SW 1271 (cell line): ENCODE measurements around the gene ALK.

Experiments used
- DNase-seq, 2 experiments: peaks; one replicate each; lab custom pipeline; 2025; lab: John Stamatoyannopoulos, UW

Gene ALK

DNA sequence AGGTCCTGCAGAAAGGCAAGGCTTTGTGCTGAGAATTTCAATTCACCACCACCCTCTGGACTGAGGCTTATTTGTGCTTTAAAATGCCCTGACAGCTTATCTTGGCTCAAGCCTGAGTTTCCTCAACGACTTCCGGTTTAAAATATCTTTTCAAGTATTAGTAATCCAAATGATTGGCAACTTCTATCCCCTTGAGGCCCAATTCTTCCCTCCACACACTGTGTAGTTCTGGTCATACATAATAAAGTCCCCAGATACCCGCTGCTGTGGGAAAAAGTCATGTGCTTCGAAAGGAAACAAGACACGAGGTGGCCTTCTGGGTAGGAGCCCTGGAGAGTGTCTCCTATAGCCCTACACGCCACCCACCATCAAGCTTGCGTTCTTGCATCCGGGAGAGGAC, 393.4 kb downstream of the ALK start:
- no peak for DNase-seq

DNA sequence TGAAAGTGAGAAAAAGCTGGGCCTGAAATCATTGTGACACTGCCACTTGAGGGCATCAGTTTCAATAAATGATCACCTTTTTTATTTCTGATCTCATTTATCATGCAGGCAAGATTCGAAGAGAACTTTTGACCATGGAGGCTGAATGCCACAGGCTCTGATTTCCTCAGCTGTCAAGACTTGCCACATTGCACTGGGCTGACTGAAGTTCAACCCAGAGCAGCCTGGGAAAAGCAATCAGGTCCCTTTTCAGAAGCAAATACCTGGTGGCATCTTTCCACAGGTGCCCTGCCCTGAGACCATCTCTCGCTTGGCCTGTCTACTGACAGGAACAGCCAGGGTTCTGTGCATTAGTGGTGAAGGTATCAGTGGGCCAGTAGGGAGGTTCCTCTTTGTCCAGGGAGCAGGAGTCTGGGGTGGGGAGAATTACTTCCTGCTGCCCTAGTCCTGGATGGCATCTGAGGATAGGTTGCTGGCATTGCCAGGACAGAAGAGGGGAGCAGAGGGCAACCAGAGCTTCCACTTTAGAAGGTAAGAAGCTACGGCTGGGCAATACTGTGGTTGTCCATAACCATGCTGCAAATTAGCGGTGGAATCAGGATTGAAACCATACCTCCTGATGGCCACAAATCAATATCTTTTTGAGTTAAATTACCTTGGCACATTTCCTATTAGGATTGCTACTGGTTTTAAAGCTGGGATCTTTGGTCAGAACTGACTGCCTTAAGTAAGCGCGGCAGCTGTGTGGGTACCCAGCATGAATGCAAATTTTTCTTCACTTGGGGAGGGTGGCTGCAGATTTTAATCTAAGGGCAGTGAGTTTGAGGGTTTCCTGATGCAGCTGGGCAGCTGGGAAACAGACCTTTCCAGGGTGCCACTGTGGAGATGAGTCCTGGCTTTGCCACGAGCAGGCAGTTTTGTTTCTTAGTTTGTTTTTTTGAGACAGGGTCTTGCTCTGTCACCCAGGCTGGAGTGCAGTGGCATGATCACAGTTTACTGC, 394.5 kb downstream of the ALK start:
- DNase-seq, result no peak

DNA sequence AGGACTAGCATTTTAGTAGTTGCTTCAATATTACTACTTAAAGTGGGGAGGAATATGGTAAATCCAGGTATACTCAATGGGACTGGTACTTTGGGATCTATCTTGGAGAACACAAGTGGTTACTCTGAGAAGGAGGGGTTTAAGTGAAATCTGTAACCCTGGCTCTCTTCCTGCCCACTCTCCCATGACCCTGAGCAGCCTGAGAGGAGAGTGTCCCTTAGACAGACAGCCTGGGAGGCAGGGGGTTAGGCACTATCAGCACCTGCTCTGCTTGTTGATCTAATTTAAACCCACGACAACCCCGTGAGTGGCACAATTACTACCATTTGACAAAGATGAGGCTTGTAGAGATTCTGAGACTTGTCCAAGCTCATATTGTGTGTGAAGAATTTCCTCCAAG, 395.5 kb downstream of the ALK start:
- no peak for DNase-seq

DNA sequence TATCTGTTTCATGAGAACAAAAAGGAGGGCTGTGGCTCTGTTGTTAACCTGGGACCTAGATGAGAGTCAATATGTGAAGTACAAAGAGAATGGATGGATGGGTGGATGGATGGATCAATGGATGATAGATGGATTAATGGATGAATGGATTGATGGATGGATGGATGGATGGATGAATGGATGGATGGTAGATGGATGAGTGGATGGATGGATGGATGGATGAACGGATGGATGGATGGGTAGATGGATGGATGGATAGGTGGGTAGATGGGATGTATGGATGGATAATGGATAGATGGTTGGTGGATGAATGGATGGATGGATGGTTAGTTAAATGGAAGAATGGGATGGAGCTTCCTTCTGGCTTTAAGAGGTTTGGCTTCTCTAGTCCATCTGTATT, 396.7 kb downstream of the ALK start:
- DNase-seq, result no peak

DNA sequence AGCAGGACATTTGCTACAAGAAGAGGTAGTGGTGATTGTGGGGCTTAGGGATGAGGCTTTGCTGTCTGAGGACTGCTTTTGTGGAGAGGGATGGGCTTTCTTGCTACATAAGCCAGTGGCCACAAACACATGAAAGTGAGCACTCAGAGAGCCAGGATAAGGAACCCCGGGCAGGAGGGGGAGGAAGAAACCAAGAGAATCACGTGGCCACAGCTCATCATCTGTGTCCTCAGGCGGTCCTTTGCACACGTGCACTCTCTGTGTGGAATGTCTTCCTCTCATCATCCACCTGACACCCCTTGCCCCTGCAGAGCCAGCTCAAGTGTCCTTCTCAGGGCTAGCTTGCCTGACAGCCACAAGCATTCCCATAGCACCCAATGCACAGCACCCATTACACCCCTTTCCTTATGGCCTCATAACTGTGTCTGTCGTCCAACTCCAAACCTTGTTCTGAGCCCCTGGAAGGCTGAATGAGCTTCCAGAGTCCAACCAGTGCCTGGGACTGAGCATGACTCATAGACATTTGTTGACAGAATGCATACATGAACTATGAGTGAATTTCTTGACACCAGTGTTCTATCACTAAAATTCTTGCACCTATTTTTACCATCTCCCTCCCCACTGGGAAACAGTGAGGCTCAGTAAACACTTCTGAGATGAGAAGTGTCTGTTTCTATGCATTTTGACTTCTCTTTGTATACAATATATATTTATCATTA, 398.3 kb downstream of the ALK start:
- no peak for DNase-seq

DNA sequence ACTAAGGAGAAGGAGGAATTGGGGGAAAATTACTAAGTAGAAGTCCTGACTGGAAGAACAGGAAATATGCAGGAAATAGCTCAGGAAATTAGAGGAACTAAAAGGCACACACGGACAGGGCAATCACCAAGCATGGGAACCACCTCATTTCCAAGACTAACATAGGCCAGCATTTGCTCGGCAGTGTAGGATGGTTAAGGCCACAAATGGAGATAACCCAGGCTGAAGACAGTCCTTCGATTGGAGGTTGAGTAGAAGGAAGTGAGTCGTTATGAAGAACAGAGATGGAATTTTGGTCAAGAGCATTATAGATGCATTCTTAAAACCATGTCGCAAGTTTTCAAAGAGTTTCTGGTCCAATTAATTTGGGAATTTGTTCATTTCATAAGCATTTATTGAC, 401.4 kb downstream of the ALK start:
- DNase-seq, result no peak

DNA sequence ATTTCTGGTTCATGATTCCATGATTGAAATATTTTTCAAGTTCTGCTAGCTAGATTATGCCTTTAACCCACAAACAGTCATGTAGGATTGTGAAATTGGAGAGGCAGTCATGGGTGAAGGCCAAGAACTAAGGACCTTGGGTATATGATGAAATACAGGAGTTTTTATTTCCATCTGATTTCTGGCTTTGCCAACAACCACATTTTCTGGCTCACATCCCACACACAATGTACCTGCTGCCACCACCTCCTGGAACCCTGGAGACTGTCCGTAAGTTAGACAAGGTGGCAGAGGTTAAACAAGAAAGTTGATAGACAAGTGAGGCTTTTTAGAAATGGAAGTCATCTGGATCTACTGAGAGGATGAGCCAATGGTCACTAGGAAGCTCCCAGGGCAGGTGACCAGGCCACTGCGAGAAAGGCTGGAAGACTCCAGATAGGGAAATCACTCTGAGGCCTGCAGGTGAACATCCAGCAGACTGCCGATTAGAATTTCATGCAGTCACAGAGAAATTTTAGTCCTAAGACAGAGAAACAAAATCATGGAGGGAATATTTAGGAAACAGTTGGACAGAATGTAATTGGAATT, 402.0 kb downstream of the ALK start:
- DNase-seq, result no peak

DNA sequence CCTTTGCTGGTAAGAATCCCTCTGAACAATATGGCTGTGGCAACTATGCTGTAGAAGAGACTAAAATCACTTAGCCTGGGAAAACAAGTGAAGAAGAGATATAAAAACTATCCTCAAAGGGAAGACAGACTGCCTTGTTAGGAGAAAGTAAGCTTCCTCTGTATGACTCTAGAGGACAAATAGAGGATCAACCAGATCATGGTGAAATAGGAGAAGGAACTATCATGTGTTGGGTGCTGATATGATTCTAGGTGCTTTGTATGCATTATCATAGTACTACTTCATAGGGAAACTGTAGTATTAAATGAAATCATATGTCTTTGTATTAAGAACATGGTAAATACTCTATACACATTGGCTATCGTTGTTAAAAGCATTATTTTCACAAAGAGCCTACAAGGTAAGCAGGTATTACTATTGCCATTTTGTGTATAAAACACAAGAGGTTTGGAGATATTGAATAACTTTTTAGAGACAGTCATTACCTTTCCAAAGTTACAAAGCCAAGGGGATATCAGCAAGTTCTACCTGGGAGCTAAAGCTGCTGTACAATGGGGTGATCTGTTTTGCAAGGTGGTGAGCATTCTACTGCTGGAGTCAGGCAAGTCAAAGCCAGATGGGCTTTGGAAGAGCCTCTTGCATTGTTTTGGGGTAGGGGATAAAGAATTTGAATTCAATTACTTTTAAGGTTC, 402.6 kb downstream of the ALK start:
- DNase-seq, result no peak

DNA sequence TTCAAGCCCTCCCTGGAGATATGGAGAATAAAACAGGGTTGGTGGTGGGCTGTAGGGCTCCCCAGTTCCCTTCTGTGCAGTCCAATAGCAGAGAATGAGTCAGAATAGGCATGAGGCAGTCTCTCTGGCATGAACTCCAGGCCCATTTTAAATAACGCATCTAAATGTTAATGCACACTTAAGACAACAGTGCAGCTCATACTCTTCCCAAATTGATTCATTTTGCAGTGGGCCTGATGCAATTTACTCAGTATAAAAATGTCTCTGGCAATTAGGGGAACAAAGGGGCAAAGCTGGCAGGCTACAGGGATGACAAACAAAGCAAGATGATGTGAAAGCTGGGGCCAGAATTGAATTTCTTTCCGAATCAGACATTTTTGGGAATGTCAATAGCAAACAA, 403.4 kb downstream of the ALK start:
- DNase-seq, result no peak

DNA sequence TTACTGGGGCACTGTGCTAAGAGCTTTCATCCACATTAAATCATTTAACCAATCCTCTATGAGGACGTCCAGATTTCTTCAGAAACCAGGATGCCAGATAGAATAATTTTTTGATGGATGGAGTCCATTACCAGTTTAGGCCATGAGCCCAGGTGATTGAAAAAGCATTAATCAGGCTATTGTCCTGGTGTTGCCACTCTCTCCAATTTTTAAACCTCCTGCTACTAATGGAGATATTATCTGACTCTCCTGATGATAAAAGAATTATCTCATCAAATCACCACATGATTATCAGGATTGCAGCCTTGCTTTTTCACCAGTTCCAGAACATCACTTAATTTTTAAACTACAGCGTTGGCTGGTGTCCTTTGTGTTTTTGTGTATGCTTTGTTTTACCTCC, 404.0 kb downstream of the ALK start:
- no peak for DNase-seq

DNA sequence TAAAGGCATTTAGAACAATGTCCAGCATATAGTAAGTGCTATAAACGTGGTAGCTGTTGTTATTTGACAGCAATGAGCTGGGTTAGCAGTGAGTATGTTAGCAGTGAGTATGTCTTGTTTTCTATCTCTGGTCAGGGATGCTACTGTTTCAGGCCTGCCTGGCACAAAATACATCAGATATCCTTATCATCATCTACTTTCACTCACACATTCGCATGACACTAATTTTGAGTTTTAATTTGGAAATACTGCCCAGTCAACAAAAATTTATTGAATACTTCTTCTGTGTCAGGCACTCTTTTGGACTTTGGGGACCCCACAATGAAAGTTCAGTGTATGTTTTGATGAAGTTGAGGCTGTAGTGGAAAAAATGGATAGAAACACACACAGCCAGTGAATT, 404.6 kb downstream of the ALK start:
- no peak for DNase-seq

DNA sequence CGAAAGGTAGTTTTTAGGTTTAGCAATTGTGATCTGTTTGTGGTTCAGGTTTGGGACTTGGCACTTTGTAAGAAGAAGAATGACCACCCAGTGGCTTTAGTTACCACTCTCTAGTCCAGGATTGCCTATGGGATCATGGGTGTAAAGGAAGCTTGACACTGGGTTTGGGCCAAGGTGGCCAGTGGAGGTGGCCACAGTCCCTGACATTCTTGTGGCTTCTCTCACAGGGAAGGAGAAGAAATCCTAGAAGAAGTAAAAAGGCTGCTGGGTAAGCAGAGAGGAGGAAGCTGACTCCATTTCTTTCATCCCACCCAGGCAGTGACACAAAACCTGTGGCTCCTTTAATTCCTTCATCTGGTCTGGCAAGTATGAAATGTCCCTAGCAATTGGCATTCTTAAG, 411.5 kb downstream of the ALK start:
- DNase-seq, result no peak

DNA sequence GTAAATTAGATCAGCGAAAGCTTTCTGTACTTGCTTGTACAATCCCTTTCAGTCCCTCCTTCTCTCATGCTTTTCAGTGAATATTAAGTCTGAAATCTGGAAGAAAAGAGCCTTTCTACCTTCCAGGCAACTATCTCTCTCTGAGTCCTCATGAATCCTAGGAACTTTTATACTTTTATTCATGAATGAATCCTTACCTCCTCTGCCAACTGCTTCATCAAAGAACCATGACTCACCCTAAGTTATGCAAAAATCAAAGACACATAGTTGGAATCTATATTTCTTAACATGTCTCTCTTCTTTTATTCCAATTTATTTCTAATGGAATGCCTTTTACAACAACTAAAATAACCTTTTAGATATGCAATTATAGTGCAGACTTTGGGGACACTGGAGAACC, 412.0 kb downstream of the ALK start:
- DNase-seq, result no peak

DNA sequence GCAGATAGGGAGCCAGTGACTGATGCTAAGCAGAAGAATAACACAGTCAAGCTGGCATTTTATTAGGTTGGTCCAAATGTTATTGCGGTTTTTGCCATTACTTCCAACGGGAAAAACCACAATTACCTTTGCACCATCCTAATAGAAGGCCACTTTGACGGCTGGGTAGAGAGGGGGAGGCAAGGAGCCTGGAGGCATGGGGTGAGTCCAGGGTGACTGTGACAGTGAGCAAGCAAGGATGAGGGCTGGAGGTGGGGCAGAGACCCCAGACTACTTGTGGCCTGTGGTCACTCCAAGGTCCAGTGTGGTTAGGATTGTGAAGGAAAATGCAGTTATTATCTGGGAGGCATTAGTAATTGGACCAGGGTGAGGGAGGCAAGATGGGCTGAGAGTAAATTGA, 416.6 kb downstream of the ALK start:
- no peak for DNase-seq

DNA sequence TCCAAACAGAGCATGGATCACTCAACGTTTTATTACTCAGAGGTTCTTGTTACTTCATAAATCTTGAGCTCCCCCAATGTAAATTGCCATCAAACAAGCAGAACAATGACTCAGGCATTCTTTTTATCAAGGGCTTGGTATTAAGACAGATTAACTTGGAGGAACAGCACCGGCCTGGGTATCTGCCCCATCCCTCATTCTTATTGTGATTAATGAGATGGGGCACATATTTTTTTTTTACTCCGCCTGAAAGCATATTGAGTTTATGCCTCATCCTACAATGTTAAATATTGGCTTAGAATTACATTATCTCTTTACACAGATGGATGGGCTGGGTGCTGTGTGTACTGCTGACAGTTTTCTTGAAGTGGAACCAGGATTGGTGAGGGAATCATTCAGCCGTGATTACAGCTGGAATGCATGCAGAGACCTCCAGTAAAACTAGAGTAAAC, 418.9 kb downstream of the ALK start:
- no peak for DNase-seq

DNA sequence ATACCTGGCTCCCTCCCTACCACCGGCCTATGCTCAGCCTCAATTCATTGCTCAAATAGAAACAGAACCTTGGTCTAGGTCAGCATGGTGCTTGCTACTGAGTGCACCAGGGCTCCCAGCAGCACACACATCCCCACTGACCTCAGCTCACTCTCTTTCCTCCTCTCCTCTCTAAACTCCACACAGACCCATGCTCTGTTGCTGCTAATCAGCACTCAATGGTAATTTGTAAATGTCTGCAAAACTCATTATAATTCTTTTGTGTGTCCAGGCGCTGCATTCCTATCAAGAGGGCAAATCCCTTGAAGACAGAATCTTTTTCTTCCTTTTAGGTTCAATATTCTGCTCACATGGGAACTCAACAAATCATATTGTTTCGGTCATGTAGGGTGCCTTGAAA, 424.0 kb downstream of the ALK start:
- no peak for DNase-seq

DNA sequence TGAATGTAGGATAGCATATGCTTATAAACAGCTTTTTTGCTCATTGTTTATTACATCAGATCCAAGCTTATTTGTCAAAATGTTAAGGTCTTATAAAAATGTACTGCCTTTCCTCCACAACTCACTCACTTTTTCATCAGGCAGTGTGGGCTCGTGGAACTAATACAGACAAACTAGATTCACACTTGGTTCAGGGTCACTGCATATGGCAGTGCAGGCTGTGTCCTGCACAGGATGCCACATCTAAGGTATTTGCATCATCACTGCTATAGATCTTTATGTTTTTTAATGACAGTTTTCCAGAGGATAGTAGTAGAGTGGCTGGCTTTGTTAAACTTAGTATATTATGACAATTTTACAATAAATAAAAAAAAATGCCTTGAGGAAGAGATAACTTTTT, 425.2 kb downstream of the ALK start:
- DNase-seq, result no peak

DNA sequence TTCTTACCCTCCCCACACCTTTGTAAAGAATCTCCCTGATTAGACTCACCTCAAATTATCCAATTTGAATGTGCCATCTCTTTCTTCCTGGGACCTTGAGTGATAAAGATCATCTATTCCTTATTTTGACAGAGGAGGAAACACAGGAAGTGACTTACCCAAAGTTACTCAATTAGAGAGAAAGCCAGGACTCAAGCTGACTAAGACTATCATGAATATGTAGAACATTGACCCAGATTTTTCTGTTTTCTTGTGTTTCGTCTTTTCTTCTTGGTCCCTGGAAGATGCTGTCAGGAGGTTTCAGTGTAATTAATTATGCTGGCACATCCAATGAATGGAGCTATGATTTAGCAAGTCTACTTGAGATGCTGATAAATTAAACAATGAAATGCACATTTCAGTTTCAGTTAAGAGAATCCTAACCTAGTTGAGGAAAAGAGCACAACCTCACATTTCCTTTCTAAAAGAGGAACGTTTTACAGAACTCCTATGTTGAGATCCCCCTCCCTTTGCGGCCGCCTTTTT, 425.8 kb downstream of the ALK start:
- no peak for DNase-seq

DNA sequence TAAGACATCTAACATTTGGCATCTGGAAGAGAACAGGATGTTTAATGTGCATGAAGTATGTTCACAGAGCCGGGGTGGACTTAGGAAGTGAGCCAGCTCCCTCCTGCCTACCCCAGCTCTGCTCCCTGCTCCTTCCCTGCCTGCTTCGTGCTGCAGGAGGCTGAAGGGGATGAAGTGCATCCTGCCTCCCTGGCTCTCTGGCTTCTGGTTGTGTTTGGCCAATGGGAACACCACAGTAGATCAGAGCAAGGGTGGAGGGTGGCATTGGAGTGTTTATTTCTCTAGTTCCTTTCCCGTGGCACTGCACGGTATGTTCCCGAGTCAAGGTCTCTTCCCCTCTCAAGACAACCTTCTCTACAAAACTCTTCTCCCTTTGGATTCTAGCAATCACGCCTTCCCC, 426.3 kb downstream of the ALK start:
- DNase-seq, result no peak

DNA sequence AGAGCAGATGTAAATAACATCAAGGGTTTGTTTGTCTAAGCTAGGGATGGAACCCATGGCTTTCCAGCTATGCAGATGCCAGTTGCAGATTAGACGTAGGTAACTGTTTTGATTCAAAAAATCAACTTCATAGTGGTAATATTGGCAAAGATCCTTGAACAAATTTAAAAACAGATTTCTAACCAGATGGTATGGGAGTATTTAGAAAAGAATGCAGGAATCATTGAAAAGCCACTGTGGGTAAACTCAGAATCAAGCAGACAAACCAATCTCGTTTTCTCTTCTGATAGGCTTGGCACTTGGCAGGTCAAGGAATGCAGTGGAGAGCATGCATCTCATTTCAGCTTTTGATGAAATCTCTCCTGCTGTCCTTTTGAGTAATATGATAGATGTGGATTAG, 428.7 kb downstream of the ALK start:
- no peak for DNase-seq

DNA sequence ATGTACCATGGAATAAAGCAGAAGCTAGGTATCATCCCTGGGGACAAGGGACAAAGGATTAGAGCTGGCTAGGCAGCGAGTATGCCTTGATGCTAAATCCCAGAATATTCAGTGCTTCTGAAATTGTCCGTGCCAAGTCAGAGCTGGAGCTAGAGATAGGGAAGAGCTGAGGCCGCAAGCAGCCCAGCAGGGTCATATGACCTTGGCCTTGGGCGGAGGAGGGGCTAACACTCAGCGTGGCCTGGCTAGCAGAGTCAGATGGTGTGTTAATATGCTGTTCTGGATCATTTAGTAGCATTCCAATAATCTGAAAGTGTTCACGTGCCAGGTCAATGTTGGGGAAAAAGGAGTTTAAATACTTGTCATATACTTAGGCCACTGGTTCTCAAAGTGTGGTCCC, 431.3 kb downstream of the ALK start:
- no peak for DNase-seq

DNA sequence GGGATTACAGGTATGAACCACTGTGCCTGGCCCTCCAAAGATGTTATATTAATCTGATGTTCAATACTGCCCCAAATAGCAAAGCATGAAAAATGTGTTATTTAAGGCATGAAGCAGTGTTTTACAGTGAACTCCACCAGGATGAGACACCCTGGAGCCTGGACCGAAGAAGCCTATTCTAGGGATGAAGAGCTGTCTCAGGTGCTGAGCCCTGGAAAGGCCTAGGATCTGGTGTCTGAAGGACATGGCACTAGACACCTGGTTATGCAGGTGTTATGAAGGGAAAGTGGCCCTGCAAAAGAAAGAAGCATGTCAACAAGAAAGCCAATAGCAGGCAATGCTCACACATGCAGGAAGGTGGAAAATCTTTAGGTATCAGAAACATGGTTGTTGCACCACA, 431.8 kb downstream of the ALK start:
- DNase-seq, result no peak
